ENCODE measurements around the gene CHMP1A. TPM values are rescaled to one million over a fixed set of nuclear protein-coding genes. Genes with fewer than 3 reads are reported as not detected.
"Not testable (repeated sequence)": the region's sequence is repeated elsewhere in the genome, so short reads cannot be mapped to it uniquely, and the experiment has no call there.

Gene CHMP1A
- total RNA-seq, 1 donor from 2014 or later, result 106 TPM

- no peak for DNase-seq (ENCODE audit: low spot score in 2 of 2, unreplicated experiment in 2 of 2)
- peaks cover 2% of the 10 kb centered on the region for H3K4me1 Mint-ChIP-seq
- TF ChIP-seq, protein P1, sequence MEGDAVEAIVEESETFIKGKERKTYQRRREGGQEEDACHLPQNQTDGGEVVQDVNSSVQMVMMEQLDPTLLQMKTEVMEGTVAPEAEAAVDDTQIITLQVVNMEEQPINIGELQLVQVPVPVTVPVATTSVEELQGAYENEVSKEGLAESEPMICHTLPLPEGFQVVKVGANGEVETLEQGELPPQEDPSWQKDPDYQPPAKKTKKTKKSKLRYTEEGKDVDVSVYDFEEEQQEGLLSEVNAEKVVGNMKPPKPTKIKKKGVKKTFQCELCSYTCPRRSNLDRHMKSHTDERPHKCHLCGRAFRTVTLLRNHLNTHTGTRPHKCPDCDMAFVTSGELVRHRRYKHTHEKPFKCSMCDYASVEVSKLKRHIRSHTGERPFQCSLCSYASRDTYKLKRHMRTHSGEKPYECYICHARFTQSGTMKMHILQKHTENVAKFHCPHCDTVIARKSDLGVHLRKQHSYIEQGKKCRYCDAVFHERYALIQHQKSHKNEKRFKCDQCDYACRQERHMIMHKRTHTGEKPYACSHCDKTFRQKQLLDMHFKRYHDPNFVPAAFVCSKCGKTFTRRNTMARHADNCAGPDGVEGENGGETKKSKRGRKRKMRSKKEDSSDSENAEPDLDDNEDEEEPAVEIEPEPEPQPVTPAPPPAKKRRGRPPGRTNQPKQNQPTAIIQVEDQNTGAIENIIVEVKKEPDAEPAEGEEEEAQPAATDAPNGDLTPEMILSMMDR (IDR thresholded peaks at IDR 0.05; ENCODE audit: unreplicated experiment), result no peak
- H3K4me3 Mint-ChIP-seq, result no peak overlapping the region
- H3K36me3 Mint-ChIP-seq, result peaks cover 6% of the 10 kb centered on the region
- no peaks in the 10 kb centered on the region for H3K9me3 Mint-ChIP-seq
- no peak overlapping the region for H3K27ac Mint-ChIP-seq
- no peaks in the 10 kb centered on the region for H3K27me3 Mint-ChIP-seq (ENCODE audit: low read depth)
Measured at GRCh38 chr16:89696670-89697128, 39.2 kb upstream of the CHMP1A start.

DNA sequence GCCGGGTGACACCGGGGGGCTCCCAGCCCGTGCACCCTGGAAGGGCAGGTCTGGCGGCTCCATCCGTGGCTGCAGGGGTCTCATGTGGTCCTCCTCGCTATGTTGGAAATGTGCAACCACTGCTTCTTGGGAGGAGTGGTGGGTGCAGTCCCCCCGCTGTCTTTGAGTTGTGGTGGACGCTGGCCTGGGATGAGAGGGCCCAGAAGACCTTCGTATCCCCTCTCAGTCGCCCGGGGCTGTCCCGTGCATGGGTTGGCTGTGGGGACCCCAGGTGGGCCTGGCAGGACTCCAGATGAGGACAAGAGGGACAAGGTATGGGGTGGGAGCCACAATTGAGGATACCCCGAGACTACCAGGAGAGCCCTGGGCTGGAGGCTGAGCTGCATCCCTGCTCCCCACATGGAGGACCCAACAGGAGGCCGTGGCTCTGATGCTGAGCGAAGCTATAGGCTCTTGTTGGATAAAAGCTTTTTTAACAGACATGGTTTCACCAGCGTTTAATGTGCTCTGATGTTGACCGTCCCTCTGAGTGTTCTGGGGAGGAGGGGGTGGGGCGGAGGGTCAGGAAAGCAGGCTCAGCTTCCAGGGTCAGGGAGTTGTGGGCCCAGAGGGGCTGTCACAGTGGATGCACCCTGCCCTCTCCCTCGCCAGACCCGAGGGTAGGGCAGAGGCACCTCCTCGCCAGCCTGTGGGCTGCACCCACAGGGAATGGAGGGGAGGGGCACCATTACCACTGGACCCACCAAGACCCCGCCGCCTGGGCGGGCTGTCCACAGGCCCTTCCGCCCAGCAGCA is 38.6 kb upstream of the CHMP1A start:
- no peaks in the 10 kb centered on the region for H3K27me3 Mint-ChIP-seq (ENCODE audit: low read depth)
- H3K9me3 Mint-ChIP-seq, result no peaks in the 10 kb centered on the region
- peaks cover 2% of the 10 kb centered on the region for H3K4me1 Mint-ChIP-seq
- H3K27ac Mint-ChIP-seq, result no peak overlapping the region
- DNase-seq (ENCODE audit: low spot score in 2 of 2, unreplicated experiment in 2 of 2), result no peak
- TF ChIP-seq, protein P1 (IDR thresholded peaks at IDR 0.05; ENCODE audit: unreplicated experiment), result no peak
- H3K36me3 Mint-ChIP-seq, result peaks cover 6% of the 10 kb centered on the region
- H3K4me3 Mint-ChIP-seq, result no peak overlapping the region

DNA sequence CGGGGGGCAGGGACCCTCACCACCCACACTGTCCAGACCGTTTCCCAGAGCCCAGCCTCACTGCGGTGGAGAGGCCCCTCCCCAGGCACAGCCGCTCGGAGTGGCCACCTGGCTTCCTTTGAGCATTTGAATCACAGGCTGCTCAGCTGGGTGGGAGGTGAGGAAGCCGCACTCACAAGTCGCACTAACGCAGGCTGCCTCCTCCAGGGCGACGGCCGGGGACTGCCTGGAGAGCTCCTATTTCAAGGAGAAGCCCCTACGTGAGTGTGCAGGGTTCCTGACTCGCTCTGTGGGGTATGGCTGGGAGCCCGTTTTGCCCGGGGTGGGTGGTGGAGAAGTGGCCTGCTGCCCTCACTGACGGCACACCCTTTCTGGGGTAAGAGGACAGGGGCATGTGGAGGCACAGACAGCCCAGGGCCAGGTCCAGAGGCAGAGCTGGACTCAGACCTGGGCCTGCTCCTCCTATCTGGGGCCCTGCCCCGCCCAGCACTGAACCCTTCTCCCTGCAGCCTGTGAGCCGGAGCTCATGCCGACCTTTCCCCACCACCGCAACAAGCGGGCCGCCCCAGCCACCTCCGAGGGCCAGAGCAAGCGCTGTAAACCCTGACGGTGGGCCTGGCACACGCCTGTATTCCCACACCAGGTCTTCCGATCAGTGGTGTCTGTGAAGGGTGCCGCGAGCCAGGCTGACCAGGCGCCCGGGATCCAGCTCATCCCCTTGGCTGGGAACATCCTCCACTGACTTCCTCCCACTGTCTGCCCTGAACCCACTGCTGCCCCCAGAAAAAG is 37.8 kb upstream of the CHMP1A start:
- Mint-ChIP-seq H3K4me3 (no peak overlapping the region), H3K27me3 (ENCODE audit: low read depth) (no peaks in the 10 kb centered on the region), H3K4me1 (peaks cover 2% of the 10 kb centered on the region), H3K36me3 (peaks cover 9% of the 10 kb centered on the region), H3K9me3 (no peaks in the 10 kb centered on the region), H3K27ac (no peak overlapping the region)
- TF ChIP-seq, protein P1 (IDR thresholded peaks at IDR 0.05; ENCODE audit: unreplicated experiment), result no peak
- no peak for DNase-seq (ENCODE audit: low spot score in 2 of 2, unreplicated experiment in 2 of 2)

DNA sequence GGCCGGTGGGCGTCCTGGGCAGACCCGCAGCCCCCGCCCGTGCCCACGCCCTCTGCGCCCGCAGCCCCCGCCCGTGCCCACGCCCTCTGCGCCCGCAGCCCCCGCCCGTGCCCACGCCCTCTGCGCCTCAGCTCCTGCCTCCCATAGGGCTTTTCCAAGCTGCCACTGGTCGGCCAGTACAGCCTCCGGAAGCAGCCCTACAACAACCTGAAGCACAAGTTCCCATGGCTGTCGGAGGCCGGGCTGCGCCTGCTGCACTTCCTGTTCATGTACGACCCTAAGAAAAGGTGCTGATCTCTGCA is 37.2 kb upstream of the CHMP1A start:
- not testable (repeated sequence) for H3K27ac Mint-ChIP-seq; H3K27me3 Mint-ChIP-seq (ENCODE audit: low read depth); DNase-seq (ENCODE audit: low spot score in 2 of 2, unreplicated experiment in 2 of 2); H3K9me3 Mint-ChIP-seq; H3K4me3 Mint-ChIP-seq; H3K4me1 Mint-ChIP-seq
- peaks cover 11% of the 10 kb centered on the region for H3K36me3 Mint-ChIP-seq

DNA sequence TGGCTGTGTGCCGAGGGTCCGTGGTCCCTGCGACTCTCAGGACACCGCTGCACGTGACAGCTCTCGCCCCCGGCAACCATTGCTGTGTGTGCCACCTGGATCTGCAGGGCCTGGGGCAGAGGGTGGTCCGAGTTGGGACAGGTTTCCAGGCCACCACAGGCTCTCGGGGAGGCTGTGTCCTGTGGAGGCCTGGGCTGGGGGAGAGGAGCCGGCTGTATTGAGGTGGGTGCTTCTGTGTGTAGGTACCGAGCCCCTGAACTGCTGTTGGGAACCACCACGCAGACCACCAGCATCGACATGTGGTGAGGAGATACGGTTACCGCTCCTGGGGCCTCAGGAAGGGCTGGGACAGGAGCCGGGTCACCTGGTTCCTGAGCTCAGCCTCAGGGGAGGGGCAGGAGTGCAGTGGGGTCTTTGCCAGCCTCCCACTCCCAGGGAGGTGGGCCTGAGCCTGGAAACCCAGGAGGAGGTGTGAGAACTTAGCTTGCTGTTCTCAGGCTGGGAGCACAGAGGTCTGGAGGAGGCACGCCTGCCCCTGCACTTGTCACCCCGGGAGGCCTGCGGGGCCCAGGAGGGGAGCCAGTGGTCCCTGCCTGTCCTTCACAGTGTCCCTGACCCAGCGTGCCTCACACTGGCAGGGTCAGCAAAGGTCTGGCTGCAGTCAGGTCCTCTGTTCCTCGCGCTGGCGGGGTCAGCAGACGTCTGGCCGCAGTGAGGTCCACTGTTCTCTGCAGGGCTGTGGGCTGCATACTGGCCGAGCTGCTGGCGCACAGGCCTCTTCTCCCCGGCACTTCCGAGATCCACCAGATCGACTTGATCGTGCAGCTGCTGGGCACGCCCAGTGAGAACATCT is 36.6 kb upstream of the CHMP1A start:
- no peaks in the 10 kb centered on the region for H3K9me3 Mint-ChIP-seq
- TF ChIP-seq, protein P1 (IDR thresholded peaks at IDR 0.05; ENCODE audit: unreplicated experiment), result no peak
- no peak overlapping the region for H3K4me3 Mint-ChIP-seq
- no peak overlapping the region for H3K27ac Mint-ChIP-seq
- no peak for DNase-seq (ENCODE audit: low spot score in 2 of 2, unreplicated experiment in 2 of 2)
- H3K27me3 Mint-ChIP-seq (ENCODE audit: low read depth), result no peaks in the 10 kb centered on the region
- no peaks in the 10 kb centered on the region for H3K4me1 Mint-ChIP-seq
- peaks cover 11% of the 10 kb centered on the region for H3K36me3 Mint-ChIP-seq

All from mesothelial cell of epicardium (in vitro differentiated cells).